ENCODE measurements around the gene CISH.
A peak's percentile ranks its signal among the peaks of the same experiment; 100 is the strongest.

Gene CISH

GRCh38 chr3:50568947-50569749, 42.4 kb downstream of the CISH start, which contains the start of gene HEMK1:
TSS of gene HEMK1 (plus strand) at chr3:50569522. CDS start at chr3:50571105, 1,583 bp downstream.
- peak; percentile 81 for DNase-seq

- DNase-seq = peak; percentile 48
Observed at GRCh38 chr3:50567386-50568167, 44.0 kb downstream of the CISH start, which contains the start of gene C3orf18. TSS of gene C3orf18 (minus strand) at chr3:50567747. CDS start at chr3:50565699, 2,048 bp downstream.

GRCh38 chr3:50567011-50567385, 44.6 kb downstream of the CISH start:
- no peak for DNase-seq

GRCh38 chr3:50564321-50564720, 47.3 kb downstream of the CISH start:
- DNase-seq = no peak

- DNase-seq = no peak
Observed at GRCh38 chr3:50563867-50564266, 47.7 kb downstream of the CISH start.

- no peak for DNase-seq
Observed at GRCh38 chr3:50562861-50563260, 48.7 kb downstream of the CISH start.

GRCh38 chr3:50559702-50560101, 51.9 kb downstream of the CISH start:
- DNase-seq = no peak

GRCh38 chr3:50557915-50558314, 53.7 kb downstream of the CISH start:
- no peak for DNase-seq

GRCh38 chr3:50557106-50557505, 54.5 kb downstream of the CISH start:
- no peak for DNase-seq

All from NCI-H526 treated with DMSO at 0.1 percent for 48 hours (cell line).